HG02943 (cell line): ENCODE results near the gene OR8D1.

ENCODE experiments used
- ATAC-seq: cut with Tn5 transposase; IDR thresholded peaks from one replicate; pipeline ENCODE4 v1.9.1; 2021; ENCODE audit warnings: mild to moderate bottlenecking, low read depth, moderate library complexity; ENCODE audit not compliant: unreplicated experiment

OR8D1 gene

DNA sequence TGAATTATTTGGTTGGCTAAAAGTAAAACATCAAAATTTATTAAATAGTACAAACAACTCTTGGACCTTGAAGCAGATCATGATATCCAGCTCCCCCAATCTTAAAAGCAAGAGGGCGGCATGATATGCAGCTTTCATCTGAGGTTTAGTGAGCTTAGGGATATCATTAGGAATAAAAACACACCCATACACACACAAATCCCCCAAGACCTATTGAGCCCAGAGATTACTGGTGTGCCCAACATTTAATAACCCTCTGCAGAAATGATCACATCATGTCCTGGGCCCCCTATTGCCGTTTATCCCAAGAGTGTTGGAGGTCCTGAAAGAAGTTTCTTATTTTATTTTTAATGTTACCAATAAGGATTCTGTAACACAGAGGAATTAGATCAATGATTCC, at the start of gene OR8D1:
Gene OR8D1, minus strand, starts transcription at position 101 of the 400 bp plus-strand sequence. CDS start 3,183 bp downstream, outside the sequence.
- ATAC-seq, result no peak

- ATAC-seq, result no peak
Measured at GRCh38 chr11:124359566-124359965, 45.8 kb upstream of the OR8D1 start.

- ATAC-seq, result no peak
Measured at GRCh38 chr11:124346311-124346955, 32.7 kb upstream of the OR8D1 start.

- ATAC-seq, result no peak
Measured at GRCh38 chr11:124344346-124344745, 30.6 kb upstream of the OR8D1 start.

DNA sequence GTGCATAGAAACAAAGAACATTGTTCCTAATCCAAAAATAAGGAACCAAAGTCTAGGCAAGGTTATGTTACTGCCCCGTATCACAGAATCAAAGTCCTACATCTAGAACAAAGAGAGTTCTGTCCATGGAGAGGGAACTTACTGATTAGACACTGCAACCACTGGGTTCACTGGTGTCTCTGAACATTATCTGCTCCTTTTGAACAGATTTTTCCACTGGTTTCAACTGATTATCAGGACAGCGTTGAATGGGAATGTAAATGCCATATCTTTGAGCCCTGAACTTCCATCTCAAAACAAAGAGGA, 26.3 kb upstream of the OR8D1 start:
- no peak for ATAC-seq

- ATAC-seq, result no peak
Measured at GRCh38 chr11:124339396-124340141, 25.8 kb upstream of the OR8D1 start.

DNA sequence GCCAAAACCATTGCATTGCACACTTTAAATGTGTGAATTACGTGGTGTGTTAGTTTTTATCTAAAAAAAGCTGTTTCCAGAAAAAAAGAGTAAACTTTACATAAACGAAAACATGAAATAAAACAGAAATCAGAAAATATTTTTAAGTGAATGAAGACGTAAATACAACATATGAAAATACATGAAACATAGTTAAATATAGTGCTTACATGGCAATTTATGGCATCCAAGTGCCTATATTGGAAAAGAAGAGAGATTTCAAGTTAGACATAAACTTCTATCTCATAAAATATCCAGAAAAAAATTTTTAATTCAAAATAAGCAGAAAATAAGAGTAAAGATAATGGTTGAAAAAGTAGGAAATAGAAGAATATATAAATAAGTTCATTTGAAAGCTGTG, 18.1 kb upstream of the OR8D1 start:
- ATAC-seq, result no peak

DNA sequence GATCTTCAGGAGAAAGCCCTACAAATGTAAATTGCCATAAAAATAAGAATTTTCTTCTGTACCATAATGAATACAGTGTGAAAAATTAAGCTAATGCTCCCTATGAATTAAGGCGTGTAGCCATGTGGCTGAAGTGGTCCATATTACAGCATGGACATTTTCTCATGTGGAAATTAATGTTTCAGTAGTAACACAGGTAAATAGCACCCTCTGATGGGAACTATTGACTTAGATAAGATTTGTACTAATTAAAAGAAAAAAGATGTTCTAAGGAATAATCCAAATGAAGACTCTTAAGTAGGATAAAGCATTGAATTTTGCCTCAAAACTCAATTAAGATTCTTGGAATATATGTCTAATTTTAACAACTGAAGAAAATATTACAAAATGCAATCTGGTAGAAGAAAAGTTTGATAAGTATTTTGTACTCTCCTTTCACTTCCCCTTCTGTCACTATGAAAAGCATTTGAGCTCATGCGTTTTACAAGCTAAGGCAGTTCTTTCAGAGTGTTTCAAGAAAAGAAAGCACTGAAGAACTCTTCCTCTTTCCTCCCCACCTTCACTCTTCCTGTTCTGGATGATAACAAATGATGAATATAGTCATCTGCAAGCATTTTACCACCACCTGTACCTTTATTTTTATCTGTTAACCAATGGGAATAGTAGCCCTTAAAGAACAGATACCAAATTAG, 16.2 kb upstream of the OR8D1 start:
- peak; percentile 98 for ATAC-seq

GRCh38 chr11:124327775-124328174, 14.0 kb upstream of the OR8D1 start:
- no peak for ATAC-seq

- ATAC-seq, result no peak
Measured at GRCh38 chr11:124322356-124322755, 8.6 kb upstream of the OR8D1 start.

GRCh38 chr11:124320097-124320496, 6.3 kb upstream of the OR8D1 start, which contains the start of gene OR8D2:
Gene OR8D2 (minus strand): TSS chr11:124320197. CDS start chr11:124320197, 0 bp downstream.
- no peak for ATAC-seq

DNA sequence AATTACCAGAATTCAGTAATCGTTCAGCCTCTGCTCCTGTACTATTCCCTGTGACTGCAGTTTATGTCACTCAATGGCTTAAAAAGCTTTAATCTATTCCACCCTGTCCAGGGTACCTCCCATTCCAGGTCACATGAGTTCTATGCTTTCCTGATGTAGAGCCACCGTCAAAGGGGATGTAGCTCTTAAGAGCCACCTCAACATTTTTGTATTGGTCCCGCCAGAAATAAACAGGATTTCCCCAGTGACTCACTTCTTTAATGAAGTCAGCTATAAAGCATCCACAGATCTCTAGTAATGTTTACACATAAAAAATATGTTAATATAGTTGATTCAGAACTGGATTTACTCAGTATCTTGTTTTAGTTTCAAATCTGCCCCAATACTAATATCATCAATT, 1.3 kb upstream of the OR8D1 start:
- ATAC-seq, result no peak

- no peak for ATAC-seq
Measured at GRCh38 chr11:124313131-124313530, 618 bp downstream of the OR8D1 start.

DNA sequence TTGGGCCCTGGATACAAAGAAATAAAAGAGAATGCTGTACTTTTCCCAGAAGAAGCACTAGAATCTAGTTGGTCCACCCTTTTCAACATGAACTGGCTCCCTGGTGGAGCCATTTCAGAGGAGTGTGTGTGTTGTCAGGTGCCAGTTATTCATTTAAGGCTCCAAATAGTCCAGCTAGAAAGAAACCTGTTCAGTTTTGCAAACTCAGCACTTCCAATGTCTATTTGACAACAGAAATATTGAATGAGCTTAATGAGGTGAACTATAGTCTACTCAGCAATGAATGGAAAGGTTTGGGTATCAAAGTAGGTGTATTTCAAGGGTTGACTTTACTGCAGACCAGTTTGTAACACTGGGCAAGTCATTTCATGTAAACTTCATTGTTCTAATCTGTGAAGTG, 2.1 kb downstream of the OR8D1 start:
- ATAC-seq, result no peak

GRCh38 chr11:124311269-124311668, 2.5 kb downstream of the OR8D1 start:
- ATAC-seq, result no peak

DNA sequence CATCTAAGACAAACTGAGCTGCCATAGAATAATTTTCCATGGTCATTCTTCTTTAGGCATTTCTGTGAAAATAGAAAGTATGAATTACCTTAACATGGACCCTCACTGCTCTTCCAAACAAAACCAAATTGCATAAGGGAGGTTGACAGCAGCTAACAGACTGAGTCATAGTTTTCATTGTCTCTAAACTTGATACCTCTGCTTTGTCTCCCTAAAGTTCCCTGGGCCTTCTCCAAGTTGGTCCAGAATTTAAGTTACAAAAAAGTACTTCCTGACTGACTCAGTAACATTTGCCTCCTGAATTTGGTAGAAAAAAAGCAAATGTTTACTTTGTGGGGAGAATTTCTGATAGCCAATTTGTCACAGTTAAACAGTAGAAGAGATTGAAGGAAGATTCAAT, 3.0 kb downstream of the OR8D1 start:
- ATAC-seq, result no peak

DNA sequence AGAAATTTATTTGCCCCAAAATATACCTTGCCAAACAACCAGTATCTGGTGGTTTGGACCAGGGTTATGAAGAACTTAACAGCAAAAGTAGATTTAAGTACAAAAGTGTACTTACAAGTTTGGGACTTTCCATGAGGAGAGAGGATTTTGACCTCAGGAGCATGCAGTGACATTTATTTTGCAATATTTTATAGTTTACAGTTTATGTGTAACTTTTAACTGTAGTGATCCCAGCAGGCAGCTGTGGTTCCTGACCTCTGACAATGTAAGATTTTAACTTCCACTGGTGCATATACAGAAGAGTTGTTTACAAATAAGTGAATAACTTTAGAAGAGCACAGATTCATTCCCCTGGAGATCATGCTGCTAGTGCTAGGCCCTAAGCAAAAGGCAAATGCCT, 6.7 kb downstream of the OR8D1 start:
- ATAC-seq, result no peak

DNA sequence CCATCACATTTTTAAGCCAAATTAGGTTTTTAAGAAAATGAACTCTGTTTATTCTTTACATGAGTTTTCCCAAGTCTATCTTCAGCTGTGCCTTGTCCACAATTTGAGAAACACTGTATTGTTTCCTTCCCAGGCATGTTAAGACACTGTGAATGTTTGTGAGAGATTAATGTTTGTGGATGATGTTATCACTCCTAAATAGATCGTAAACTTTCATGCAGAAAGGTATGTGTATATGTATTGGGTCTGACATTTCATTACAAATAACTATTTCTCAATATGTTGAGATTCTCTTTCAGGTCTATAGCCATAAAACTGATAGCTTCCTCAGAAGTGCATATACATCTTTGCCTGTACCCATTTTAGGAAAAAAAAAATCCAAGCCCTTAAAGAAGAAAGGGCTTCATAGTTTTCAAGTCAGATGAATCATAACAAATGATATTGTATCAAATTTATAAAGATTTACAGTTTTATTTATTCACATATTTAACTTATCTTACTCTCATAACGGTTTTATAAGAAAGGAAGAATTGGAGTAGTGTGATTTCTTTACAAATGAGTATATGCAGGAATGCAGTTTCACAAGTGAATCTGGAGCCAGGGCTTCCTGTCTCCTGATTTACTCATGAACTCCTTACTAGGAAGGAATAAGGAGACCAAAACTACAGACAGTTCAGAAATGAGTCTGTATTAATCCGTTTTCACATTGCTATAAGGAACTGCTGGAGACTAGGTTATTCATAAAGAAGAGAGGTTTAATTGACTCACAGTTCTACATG, 11.2 kb downstream of the OR8D1 start:
- no peak for ATAC-seq

GRCh38 chr11:124301548-124301947, 12.2 kb downstream of the OR8D1 start:
- no peak for ATAC-seq

- no peak for ATAC-seq
Measured at GRCh38 chr11:124297921-124298320, 15.8 kb downstream of the OR8D1 start.

GRCh38 chr11:124296016-124296415, 17.7 kb downstream of the OR8D1 start:
- ATAC-seq, result no peak
